Measurements from ENCODE around the gene BICRAL.
"Not testable (repeated sequence)": the region's sequence is repeated elsewhere in the genome, so short reads cannot be mapped to it uniquely, and the experiment has no call there.

DNA sequence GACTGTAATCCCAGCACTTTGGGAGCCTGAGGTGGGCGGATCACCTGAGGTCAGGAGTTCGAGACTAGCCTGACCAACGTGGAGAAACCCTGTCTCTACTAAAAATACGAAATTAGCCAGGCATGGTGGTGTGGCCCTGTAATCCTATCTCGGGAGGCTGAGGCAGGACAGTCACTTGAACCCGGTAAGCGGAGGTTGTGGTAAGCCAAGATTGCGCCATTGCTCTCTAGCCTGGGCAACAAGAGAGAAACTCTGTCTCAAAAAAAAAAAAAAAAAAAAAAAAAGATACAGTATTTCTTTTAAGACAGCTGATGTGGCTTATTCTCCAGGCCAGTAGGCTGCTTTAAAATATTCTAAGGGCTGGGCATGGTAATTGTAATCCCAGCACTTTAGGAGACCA lies 33.9 kb downstream of the BICRAL start:
- TF ChIP-seq CTCF (conservative IDR thresholded peaks at IDR 0.05); ZFX (IDR thresholded peaks at IDR 0.05): not testable (repeated sequence)
